ENCODE results near the gene LRP2.
A peak's percentile ranks its signal among the peaks of the same experiment; 100 is the strongest.

LRP2 gene

DNA sequence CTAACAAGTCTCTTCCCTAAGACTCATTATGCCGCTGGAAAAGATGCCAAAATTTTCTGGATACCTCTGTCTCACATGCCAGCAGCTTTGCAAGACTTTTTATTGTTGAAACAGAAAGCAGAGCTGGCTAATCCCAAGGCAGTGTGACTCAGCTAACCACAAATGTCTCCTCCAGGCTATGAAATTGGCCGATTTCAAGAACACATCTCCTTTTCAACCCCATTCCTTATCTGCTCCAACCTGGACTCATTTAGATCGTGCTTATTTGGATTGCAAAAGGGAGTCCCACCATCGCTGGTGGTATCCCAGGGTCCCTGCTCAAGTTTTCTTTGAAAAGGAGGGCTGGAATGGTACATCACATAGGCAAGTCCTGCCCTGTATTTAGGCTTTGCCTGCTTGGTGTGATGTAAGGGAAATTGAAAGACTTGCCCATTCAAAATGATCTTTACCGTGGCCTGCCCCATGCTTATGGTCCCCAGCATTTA is 266.7 kb downstream of the LRP2 start:
- no peak for TF ChIP-seq CTCF (IDR thresholded peaks at IDR 0.05; ENCODE audit: insufficient read depth, low read depth, low read length, missing control alignments)
- DNase-seq (ENCODE audit: low read depth), result peak; percentile 97
- H3K4me3 ChIP-seq (ENCODE audit: low read length), result no peak overlapping the region

GRCh38 chr2:169094676-169095075 is 267.7 kb downstream of the LRP2 start:
- no peak for TF ChIP-seq CTCF (IDR thresholded peaks at IDR 0.05; ENCODE audit: insufficient read depth, low read depth, low read length, missing control alignments)
- no peak overlapping the region for H3K4me3 ChIP-seq (ENCODE audit: low read length)
- DNase-seq (ENCODE audit: low read depth), result no peak

DNA sequence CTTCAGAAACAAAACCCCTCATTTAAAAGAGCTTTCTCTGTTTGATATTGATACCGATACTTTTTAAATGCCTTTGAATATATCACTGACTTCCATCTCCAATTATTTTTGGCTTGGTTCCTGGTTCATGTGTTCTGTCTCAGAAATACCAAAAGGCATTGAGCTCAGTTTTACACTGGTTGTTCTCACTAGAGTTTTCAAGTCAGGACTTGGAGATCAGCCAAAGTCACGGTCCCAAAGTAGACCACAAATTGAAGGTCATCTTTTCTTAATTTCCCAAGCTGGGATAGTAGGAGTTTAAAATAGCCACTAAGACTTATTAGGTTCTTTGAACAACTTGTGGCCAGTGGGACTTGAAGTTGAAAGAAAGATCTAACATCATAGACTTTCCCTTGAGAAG is 268.8 kb downstream of the LRP2 start:
- TF ChIP-seq CTCF (IDR thresholded peaks at IDR 0.05; ENCODE audit: insufficient read depth, low read depth, low read length, missing control alignments), result no peak
- H3K4me3 ChIP-seq (ENCODE audit: low read length), result no peak overlapping the region
- no peak for DNase-seq (ENCODE audit: low read depth)

- no peak overlapping the region for H3K4me3 ChIP-seq (ENCODE audit: low read length)
- TF ChIP-seq CTCF (IDR thresholded peaks at IDR 0.05; ENCODE audit: insufficient read depth, low read depth, low read length, missing control alignments), result no peak
- peak; percentile 92 for DNase-seq (ENCODE audit: low read depth)
Measured at GRCh38 chr2:169091761-169092519, 270.4 kb downstream of the LRP2 start.

GRCh38 chr2:169091256-169091655 is 271.1 kb downstream of the LRP2 start:
- DNase-seq (ENCODE audit: low read depth), result peak; percentile 46
- TF ChIP-seq CTCF (IDR thresholded peaks at IDR 0.05; ENCODE audit: insufficient read depth, low read depth, low read length, missing control alignments), result no peak
- no peak overlapping the region for H3K4me3 ChIP-seq (ENCODE audit: low read length)

DNA sequence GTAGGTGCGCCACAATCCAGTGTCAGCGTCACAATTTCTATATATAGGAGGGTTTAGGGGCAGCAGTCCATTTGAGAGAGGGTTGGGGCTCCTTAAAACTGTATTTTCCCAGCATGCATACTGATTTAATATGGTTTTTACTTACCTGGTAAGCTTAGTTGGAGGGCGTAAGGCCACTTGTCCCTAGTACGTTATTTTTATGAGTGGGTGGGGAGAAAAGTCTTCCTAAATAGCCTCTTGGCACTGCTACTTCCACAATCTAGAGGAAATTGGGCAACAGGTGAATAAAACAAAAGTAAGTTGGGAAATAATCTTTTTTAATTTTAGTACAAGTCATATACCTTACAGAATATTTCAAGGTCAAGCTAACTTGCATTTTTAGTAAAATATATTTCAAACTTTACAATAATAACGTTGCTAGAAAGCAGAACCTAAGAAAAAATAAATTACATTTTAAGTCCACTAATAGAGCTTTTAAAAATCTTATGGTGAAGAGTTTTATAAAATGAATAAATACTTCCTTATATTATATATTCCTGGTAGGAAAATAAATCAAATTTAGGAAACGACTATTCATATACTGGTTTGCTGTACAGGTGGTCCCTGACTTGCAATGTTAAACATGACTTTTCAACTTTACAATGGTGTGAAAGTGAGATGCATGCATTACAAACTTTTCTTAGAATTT is 272.1 kb downstream of the LRP2 start:
- no peak for TF ChIP-seq CTCF (IDR thresholded peaks at IDR 0.05; ENCODE audit: insufficient read depth, low read depth, low read length, missing control alignments)
- no peak overlapping the region for H3K4me3 ChIP-seq (ENCODE audit: low read length)
- DNase-seq (ENCODE audit: low read depth), result no peak

Measured in epithelial cell of esophagus (primary cell).